Measurements from ENCODE around the gene NFATC1. TPM values are rescaled to one million over a fixed set of nuclear protein-coding genes. Genes with fewer than 3 reads are reported as not detected.

Gene NFATC1
- total RNA-seq, 6 experiments from 2014 or later = 0.57 to 2.0 (median 0.89) TPM

DNA sequence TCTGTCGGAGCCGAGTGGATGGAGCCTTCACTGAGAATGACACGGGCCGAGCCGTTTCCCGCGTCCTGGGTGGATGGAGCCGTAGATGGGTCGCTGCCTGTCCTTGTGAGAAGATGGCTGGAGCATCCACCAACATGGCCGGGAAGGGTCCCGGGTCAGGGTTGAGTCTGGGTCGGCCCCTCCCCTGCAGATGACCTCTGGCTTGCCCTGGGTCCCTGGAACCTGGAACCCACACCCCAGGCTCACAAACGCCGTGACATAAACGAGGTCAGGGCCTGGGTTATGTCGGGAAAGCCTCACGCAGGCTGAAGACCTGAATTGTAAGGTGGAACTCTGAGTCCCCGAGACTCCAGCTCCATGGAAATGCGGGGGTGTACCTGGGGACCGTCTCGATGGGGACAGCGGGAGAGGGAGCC, 94.9 kb downstream of the NFATC1 start:
- Mint-ChIP-seq H3K9me3 (peaks cover 4% of the 10 kb centered on the region), H3K36me3 (ENCODE audit: low read depth) (no peaks in the 10 kb centered on the region), H3K27me3 (ENCODE audit: insufficient read depth) (peaks cover 8% of the 10 kb centered on the region), H3K4me3 (no peak overlapping the region), H3K27ac (no peak overlapping the region), H3K4me1 (ENCODE audit: low read depth) (peaks cover 6% of the 10 kb centered on the region)
- no peak for DNase-seq
- TF ChIP-seq, protein P1, sequence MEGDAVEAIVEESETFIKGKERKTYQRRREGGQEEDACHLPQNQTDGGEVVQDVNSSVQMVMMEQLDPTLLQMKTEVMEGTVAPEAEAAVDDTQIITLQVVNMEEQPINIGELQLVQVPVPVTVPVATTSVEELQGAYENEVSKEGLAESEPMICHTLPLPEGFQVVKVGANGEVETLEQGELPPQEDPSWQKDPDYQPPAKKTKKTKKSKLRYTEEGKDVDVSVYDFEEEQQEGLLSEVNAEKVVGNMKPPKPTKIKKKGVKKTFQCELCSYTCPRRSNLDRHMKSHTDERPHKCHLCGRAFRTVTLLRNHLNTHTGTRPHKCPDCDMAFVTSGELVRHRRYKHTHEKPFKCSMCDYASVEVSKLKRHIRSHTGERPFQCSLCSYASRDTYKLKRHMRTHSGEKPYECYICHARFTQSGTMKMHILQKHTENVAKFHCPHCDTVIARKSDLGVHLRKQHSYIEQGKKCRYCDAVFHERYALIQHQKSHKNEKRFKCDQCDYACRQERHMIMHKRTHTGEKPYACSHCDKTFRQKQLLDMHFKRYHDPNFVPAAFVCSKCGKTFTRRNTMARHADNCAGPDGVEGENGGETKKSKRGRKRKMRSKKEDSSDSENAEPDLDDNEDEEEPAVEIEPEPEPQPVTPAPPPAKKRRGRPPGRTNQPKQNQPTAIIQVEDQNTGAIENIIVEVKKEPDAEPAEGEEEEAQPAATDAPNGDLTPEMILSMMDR (IDR thresholded peaks at IDR 0.05) = no peak

DNA sequence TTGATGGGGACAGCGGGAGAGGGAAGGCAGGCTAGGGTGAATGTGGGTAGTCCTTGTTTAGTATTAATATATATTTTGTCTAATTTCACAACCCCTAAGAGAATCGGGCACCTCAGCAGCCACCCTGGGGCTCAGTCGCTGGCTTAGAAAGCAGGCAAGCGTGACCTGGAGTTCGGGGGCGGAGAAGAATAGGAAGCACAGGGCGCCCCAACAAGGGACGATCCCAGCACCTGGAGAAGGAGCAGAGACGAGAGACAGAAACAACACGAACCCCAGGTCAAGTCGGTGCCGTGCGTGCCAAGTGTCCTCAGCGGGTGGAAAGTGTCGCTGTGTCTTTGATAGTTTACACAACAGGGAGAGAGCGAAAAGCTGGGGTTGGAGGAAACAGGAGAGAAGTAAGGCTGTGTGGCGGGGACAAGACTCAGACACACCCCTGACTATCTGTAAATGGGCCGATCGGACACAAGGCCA, 95.4 kb downstream of the NFATC1 start:
- Mint-ChIP-seq H3K9me3 (peaks cover 4% of the 10 kb centered on the region), H3K27ac (no peak overlapping the region), H3K27me3 (ENCODE audit: insufficient read depth) (peaks cover 6% of the 10 kb centered on the region), H3K4me1 (ENCODE audit: low read depth) (peaks cover 2% of the 10 kb centered on the region), H3K36me3 (ENCODE audit: low read depth) (no peaks in the 10 kb centered on the region), H3K4me3 (no peak overlapping the region)
- no peak for DNase-seq
- TF ChIP-seq, protein P1 (IDR thresholded peaks at IDR 0.05) = no peak

DNA sequence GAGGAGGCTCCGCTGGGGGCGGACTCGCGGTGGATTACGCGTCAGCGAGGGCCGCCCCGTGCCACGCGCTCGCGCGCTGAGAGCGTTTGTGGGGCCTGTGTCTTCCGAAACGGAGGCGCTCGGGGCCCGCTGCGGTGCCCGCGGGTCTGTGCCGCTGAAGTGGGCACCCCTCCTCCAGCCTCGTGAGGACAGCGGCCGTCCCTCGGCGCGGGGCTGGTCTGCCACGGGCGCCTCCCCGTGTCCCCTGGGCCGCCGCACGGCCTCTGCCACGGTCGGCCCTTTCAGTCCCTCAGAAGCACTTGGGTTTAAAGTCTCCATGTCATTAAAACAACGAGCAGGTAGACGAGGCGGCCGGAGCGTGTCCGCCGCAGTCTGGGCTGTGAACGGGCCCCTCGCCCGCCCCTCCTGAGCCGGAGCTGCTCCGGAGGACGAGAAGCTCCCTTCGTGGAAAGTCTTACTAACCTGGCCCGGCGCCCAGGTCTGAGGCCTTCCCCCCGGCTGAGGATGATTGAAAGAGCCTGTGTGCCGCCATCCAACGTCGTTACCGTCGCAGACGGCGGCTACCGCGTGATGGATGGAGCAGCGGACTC, 97.6 kb downstream of the NFATC1 start:
- no peak overlapping the region for H3K27ac Mint-ChIP-seq
- DNase-seq = no peak
- H3K4me3 Mint-ChIP-seq = no peak overlapping the region
- TF ChIP-seq, protein P1 (IDR thresholded peaks at IDR 0.05) = no peak
- peaks cover 6% of the 10 kb centered on the region for H3K36me3 Mint-ChIP-seq (ENCODE audit: low read depth)
- H3K4me1 Mint-ChIP-seq (ENCODE audit: low read depth) = peaks cover 13% of the 10 kb centered on the region
- peaks cover 13% of the 10 kb centered on the region for H3K27me3 Mint-ChIP-seq (ENCODE audit: insufficient read depth)
- H3K9me3 Mint-ChIP-seq = peaks cover 13% of the 10 kb centered on the region

DNA sequence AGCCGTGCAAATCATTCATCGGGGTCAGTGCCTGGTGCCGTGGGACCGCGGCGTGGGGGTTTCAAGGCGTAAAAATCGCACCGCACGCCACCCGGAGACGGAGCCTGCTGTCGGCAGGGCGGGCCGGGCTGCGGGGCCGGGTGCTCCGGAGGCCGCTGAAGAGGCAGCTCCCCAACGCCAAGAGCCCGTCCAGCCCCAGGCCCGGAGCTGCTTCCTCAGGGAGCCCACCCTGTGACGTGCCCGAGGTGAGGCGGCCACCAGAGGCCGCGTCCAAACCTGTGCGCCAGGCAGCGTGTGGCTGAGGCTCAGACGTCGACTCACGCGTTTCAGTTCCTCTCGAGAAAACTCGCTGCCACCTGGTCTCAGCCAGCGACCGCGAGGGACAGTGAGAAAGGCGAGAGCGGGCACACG, 98.1 kb downstream of the NFATC1 start:
- Mint-ChIP-seq H3K4me1 (ENCODE audit: low read depth) (peaks cover 13% of the 10 kb centered on the region), H3K27me3 (ENCODE audit: insufficient read depth) (peaks cover 15% of the 10 kb centered on the region), H3K36me3 (ENCODE audit: low read depth) (peaks cover 9% of the 10 kb centered on the region), H3K27ac (no peak overlapping the region), H3K4me3 (no peak overlapping the region), H3K9me3 (peaks cover 18% of the 10 kb centered on the region)
- no peak for DNase-seq
- TF ChIP-seq, protein P1 (IDR thresholded peaks at IDR 0.05) = no peak

DNA sequence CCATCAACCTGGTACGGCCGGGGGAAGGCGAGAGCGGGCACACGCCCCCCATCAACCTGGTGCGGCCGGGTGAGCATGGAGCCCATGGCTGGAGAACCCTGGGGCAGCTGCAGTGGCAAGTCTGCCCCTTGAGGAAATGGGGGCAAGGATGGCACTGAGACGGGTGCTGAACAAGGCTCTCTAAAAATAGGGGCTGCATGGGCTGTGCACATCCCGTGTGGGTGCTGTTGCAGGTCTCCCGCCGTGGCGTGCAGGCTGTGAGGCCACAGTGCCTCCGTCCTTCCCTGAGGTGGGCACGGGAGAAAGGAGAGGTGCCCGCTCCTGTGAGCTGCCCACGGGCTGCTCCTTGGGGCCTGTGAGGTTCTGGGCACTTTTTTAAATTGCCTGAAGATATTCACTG, 99.2 kb downstream of the NFATC1 start:
- Mint-ChIP-seq H3K27ac (no peak overlapping the region), H3K9me3 (peaks cover 29% of the 10 kb centered on the region), H3K4me3 (no peak overlapping the region), H3K27me3 (ENCODE audit: insufficient read depth) (peaks cover 13% of the 10 kb centered on the region), H3K4me1 (ENCODE audit: low read depth) (peaks cover 13% of the 10 kb centered on the region), H3K36me3 (ENCODE audit: low read depth) (peaks cover 9% of the 10 kb centered on the region)
- TF ChIP-seq, protein P1 (IDR thresholded peaks at IDR 0.05) = no peak
- DNase-seq = no peak

Measured in HFFc6 (cell line).